GM15510 (cell line): ENCODE measurements around the gene RBM45.

Experiments used
- POLR2A ChIP-seq: IDR thresholded peaks from 3 replicates; pipeline ENCODE4 v1.6.1; 2011; ENCODE audit warnings: borderline replicate concordance; ENCODE audit not compliant: insufficient read length; ENCODE audit errors: extremely low read depth

RBM45 gene

GRCh38 chr2:178125862-178126261, 13.6 kb downstream of the RBM45 start:
- no peak for TF ChIP-seq POLR2A

GRCh38 chr2:178128836-178129630, 16.8 kb downstream of the RBM45 start:
- no peak for TF ChIP-seq POLR2A

- TF ChIP-seq POLR2A: no peak
Observed at GRCh38 chr2:178136321-178137025, 24.2 kb downstream of the RBM45 start.

DNA sequence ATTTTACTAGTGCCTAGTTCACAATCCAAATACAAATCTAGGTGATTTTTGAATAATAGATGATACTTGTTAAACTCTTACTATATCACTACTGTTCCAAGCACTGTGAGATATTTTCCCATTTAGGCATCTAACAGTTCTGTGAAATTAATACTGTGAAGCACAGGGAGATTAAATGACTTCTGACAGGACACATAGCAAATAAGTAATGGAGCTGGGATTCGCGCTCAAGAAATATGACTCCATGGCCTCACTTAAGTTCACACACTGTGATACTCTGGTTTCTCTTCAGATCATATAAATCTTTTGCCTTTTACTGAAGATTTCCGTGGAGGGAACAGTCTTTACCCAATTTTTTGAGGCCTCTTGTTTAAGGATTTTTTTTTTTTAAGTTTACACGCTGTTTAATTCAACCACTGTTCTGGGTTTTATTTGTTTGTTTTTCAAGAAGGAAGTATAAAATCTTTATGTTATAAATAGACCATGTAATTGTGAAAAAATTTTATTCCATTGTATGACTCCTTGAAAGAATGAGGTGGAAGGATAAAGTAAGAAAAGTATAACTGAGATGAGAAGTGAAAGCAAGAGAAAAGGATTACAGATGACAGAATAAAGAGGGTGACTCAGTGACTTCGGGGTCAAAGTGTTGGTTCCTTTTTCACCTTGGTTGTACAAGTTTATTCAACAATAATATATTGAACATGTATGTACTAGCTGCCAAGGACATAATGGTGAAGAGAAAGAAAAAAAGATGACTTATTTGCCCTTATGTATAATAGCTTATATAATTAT, 30.2 kb downstream of the RBM45 start:
- no peak for TF ChIP-seq POLR2A

DNA sequence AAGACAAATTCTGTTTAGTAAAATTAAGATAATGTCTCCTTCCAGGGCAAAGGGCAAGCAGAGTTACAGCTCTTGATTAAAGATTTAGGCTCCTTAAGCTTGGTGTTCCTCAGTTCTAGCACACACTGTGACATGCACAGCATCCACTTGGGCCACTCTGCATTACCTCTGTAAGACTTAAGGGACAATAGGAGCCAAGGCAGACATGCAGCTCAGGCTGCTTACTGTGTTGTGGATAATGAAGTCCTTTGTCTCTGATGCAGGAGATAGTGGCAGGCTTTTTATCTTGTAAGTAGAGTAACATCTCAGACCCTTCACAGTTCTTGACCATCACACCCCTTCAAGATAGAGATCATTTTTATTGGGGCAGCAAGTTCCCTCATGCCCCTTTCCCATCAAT, 31.2 kb downstream of the RBM45 start:
- TF ChIP-seq POLR2A: no peak

DNA sequence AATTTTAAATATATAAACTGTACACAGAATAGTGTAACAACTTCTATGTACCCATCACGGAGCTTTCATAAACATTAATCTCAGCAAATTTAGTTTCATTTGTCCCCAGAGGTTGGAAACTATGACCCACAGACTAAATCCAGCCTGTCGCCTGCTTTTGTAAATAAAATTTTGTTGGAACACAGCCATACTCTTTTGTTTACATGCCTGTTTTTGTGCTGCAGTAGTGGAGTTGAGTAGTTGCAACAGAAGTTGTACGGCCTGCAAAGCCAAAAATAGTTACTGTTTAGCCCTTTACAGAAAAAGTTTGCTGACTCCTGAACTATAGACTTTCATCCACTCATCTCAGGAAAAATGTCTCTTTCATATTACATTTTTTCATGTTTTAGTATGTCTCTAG, 39.8 kb downstream of the RBM45 start:
- TF ChIP-seq POLR2A: no peak

DNA sequence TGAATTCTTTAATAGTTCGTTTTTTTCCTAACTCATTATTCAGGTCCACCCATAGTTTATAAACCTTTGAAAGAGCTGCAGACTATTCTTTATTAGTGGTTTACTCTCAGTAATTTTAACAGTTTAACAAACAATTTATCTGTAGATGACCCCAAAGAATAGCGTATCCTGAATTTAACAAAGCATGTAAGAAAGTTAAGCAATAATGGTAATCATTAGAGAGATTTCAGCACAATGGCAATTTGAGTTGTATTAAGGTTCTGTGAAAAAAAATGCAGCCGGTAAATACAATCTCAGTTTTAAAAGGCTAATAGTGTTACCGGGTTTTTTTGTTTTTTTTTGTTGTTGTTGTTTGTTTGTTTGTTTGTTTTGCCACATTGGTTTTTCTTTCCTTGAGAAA, 40.3 kb downstream of the RBM45 start:
- TF ChIP-seq POLR2A: no peak

DNA sequence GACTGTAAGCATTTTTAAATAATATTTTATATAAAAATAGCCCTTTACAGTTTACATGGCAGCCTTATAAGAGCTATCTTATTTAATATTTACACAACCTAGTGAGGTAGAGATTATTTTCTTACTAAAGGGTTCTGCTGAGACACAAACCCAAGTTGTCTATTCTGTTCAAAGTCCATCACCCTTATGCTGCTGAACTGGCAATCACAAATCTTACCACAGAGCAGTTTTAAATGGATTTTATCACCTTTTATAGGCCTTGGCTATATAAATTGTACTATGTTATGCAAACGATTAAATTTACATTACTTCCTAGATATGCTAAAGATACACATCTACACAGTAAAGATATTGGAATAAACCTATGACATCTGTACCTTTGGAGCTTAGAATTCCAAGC, 40.7 kb downstream of the RBM45 start:
- no peak for TF ChIP-seq POLR2A

DNA sequence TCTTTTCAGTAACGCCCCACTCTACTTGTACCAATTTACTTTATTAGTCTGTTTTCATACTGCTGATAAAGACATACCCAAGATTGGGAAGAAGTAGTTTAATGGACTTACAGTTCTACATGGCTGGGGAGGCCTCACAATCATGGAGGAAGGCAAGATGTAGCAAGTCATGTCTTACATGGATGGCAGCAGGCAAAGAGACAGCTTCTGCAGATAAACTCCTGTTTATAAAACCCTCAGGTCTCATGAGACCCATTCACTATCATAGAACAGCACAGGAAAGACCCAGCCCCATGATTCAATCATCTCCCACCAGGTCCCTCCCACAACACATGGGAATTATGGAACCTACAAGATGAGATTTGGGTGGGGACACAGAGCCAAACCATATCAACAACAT, 43.3 kb downstream of the RBM45 start:
- TF ChIP-seq POLR2A: no peak

GRCh38 chr2:178157574-178157973, 45.3 kb downstream of the RBM45 start:
- no peak for TF ChIP-seq POLR2A

GRCh38 chr2:178159966-178160365, 47.7 kb downstream of the RBM45 start:
- TF ChIP-seq POLR2A: no peak

DNA sequence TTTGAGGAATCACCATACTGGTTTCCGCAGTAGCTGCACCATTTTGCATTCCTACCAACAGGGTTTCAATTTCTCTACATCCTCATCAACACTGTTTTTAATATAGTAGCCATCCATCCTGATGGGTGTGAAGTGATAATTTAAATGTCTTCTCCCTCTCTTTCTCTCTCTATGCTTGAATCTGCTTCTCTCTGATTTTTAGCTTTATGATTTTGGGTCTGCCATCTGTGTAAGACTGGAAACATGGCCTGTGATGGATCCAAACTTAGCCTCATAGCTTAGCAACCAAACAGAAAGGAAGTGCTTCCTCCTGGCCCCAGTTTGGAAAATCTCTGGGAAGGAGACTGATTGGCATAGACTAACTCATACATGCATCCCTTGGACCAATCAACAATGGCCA, 48.4 kb downstream of the RBM45 start:
- no peak for TF ChIP-seq POLR2A

DNA sequence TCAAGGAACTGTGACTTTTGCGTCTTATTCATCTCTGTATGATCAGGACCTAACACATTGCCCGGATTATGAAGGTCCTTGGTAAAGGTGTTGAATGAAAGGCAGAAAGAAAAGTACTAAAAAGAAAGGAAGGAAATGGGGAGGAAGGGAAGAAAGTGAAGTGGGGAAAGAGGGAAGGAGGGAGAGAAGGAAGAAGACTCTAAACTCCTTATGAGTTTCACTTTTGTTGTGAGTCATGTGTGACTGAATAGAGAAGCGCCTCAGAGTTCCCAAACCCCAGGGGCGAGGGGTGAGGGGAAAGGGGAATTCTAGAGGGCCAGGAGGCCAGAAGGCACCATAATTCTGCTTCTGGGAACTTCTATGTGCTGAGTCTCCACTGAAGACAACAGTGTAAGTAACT, 51.2 kb downstream of the RBM45 start:
- TF ChIP-seq POLR2A: no peak

DNA sequence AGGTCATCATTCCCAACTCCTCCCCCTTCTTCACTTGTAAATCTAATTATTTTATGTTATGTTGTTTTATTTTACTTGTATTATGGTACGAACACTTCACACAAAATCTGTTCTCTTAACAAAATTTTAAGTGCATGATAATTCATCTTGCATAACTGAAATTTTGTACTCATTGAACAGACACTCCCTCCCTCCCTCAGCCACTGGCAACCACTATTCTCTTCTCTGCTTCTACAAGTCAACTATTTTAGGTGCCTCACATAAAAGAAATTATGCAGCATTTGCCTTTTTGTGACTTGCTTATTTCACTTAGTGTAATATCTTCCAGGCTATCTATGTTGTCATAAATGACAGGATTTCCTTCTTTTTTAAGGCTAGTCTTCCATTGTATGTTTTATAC, 51.7 kb downstream of the RBM45 start:
- no peak for TF ChIP-seq POLR2A

GRCh38 chr2:178173657-178174056, 61.4 kb downstream of the RBM45 start:
- TF ChIP-seq POLR2A: no peak
